Psoas muscle (tissue), 8 donors: Measurements from ENCODE around the gene FNDC3B. TPM values are rescaled to one million over a fixed set of nuclear protein-coding genes. Genes with fewer than 3 reads are reported as not detected.

Experiments used
- ATAC-seq, 4 donors: fragments of 200-7000 bp; cut with Tn5 transposase; one replicate each; pipeline ENCODE4 v1.9.1; 2020; ENCODE audit warnings: moderate library complexity in 3 of 4, mild to moderate bottlenecking in 2 of 4
- DNase-seq, 2 donors: peaks; one replicate each; pipeline ENCODE4 v3.0.0-alpha.2; 2020
- H3K27ac ChIP-seq: fragments of 200-600 bp; one replicate; pipeline ENCODE4 v1.8.0; 2022
- H3K27me3 ChIP-seq, 3 donors: fragments of 200-600 bp in 1 of 3; one replicate each; pipeline versions ENCODE4 v1.6.1 to v1.8.0; 2013 to 2022; ENCODE audit warnings: low read length in 2 of 3, mild to moderate bottlenecking in 2 of 3, moderate library complexity in 1 of 3; ENCODE audit not compliant: insufficient read depth in 3 of 3
- H3K36me3 ChIP-seq, 2 donors: fragments of 200-600 bp in 1 of 2; one replicate each; pipeline versions ENCODE4 v1.6.1 to v1.8.0; 2013 to 2022; ENCODE audit warnings: low read depth in 1 of 2, mild to moderate bottlenecking in 1 of 2, moderate library complexity in 1 of 2; ENCODE audit not compliant: insufficient read depth in 1 of 2
- H3K4me1 ChIP-seq: fragments of 200-600 bp; one replicate; pipeline ENCODE4 v1.8.0; 2022
- H3K4me3 ChIP-seq: fragments of 200-600 bp; one replicate; pipeline ENCODE4 v1.8.0; 2022; ENCODE audit warnings: mild to moderate bottlenecking
- H3K9me3 ChIP-seq: fragments of 200-600 bp; one replicate; pipeline ENCODE4 v1.8.0; 2022
- CTCF ChIP-seq: fragments of 200-600 bp; IDR thresholded peaks from one replicate; pipeline ENCODE4 v1.8.0; 2022; ENCODE audit warnings: antibody characterized with exemption
- WGBS, 3 donors: extraction: QIAGEN DNeasy Blood & Tissue Kit; methylation state at CpG; one replicate each; pipeline versions ENCODE4 v1.1.6 to v1.1.7; 2013; 5-methylcytosine and 5-hydroxymethylcytosine counted together
- intact Hi-C, 2 donors: fragments of 100-400 bp; cut with DNase I; formaldehyde crosslinking; loops; one replicate each; pipeline versions ENCODE4 v1.11.0 to v1.14.2; 2022
- polyA plus RNA-seq, 3 donors: library from polyadenylated mRNA; stranded (reverse); fragments of 200-250 nt; gene quantifications; one replicate each; pipeline ENCODE4 v1.2.3, GENCODE V29; 2013
- total RNA-seq, 4 donors: library from RNA; stranded (reverse); fragmentation: NEBNext Ultra II Directional in 2 of 4; extraction: Animal tissue kit (Norgen Biotek cat#: 25700) in 2 of 4; gene quantifications; one replicate each; pipeline versions ENCODE4 v1.2.1 to v1.2.4, GENCODE V29; 2021 to 2023
- donor health status: healthy with polysubstance abuse.
- donor health status: DM: no; HTN: no; CAD: no; lungs with moderate emphysema.
- donor health status: Bipolar disorder and iron deficiency.
- donor health status: healthy.
- donor health status: DM: yes; HTN: yes; CAD: no.
- donor health status: DM: no; HTN: no; CAD: no.
- donor health status: DM: no; HTN: no; CAD: no.
- donor health status: DM: yes; HTN: yes; CAD: no.

FNDC3B gene
- total and polyA plus RNA-seq, 7 donors, result 12.4 to 133 (median 50.8) TPM

- Histone ChIP-seq H3K27me3 (no peaks in the 10 kb centered on the region), H3K9me3 (no peaks in the 10 kb centered on the region), H3K4me1 (peaks cover 33% of the 10 kb centered on the region), H3K36me3 (no peaks in the 10 kb centered on the region), H3K4me3 (no peak overlapping the region), H3K27ac (no peak overlapping the region)
- TF ChIP-seq CTCF, result no peak
- no peak for ATAC-seq
- DNase-seq, result no peak
- intact Hi-C loops, result no loop called here
- WGBS, 3 donors, result 80 to 82% (median 81%) methylated on average over 2 of the region's 2 CpGs
These were observed 182.2 kb downstream of the FNDC3B start for GRCh38 chr3:172221547-172221946.

GRCh38 chr3:172222478-172223071 lies 183.2 kb downstream of the FNDC3B start:
- no peak overlapping the region for H3K4me3 ChIP-seq
- no peaks in the 10 kb centered on the region for H3K9me3 ChIP-seq
- H3K4me1 ChIP-seq, result peaks cover 26% of the 10 kb centered on the region
- DNase-seq, result no peak
- no peak for ATAC-seq
- no peaks in the 10 kb centered on the region for H3K27me3 ChIP-seq
- 59 to 68% (median 62%) methylated on average over 10 of the region's 10 CpGs for WGBS, 3 donors
- TF ChIP-seq CTCF, result no peak
- H3K27ac ChIP-seq, result no peak overlapping the region
- intact Hi-C loops, result no loop called here
- H3K36me3 ChIP-seq, result peaks cover 0 to 9% of the 10 kb centered on the region in 2 donors

- Histone ChIP-seq H3K36me3 (peaks cover 0 to 17% of the 10 kb centered on the region in 2 donors), H3K4me1 (peaks cover 16% of the 10 kb centered on the region), H3K27me3 (no peaks in the 10 kb centered on the region), H3K4me3 (no peak overlapping the region), H3K9me3 (no peaks in the 10 kb centered on the region), H3K27ac (no peak overlapping the region)
- intact Hi-C loops, result no loop called here
- no peak for ATAC-seq
- no peak for TF ChIP-seq CTCF
- WGBS, 3 donors, result 93 to 96% (median 95%) methylated on average over 4 of the region's 4 CpGs
- no peak for DNase-seq
These were observed 184.5 kb downstream of the FNDC3B start for GRCh38 chr3:172223870-172224269.

- intact Hi-C loops, result no loop called here
- Histone ChIP-seq H3K9me3 (no peaks in the 10 kb centered on the region), H3K27ac (no peak overlapping the region), H3K27me3 (no peaks in the 10 kb centered on the region), H3K4me1 (peaks cover 9% of the 10 kb centered on the region), H3K36me3 (peaks cover 0 to 17% of the 10 kb centered on the region in 2 donors), H3K4me3 (no peak overlapping the region)
- no peak for TF ChIP-seq CTCF
- ATAC-seq (no peak), DNase-seq (no peak)
- 76 to 84% (median 79%) methylated on average over 7 of the region's 7 CpGs for WGBS, 3 donors
These were observed 185.3 kb downstream of the FNDC3B start for GRCh38 chr3:172224560-172225214.
